Ovary (tissue), 3 donors: ENCODE results near the gene LCN2.

Experiments used
- CTCF ChIP-seq, 3 donors: fragments of 450-650 bp in 2 of 3; fragments of 200-600 bp in 1 of 3; IDR thresholded peaks; one replicate each; pipeline versions ENCODE4 v1.5.1 to v1.8.0; 2016 to 2022; ENCODE audit warnings: antibody characterized with exemption in 3 of 3, mild to moderate bottlenecking in 1 of 3
- POLR2A ChIP-seq: fragments of 450-650 bp; IDR thresholded peaks from one replicate; pipeline ENCODE4 v1.6.1; 2017; ENCODE audit warnings: antibody characterized with exemption, mild to moderate bottlenecking, moderate library complexity
- donor health status: DM: no; HTN: no; CAD: no.

- TF ChIP-seq POLR2A = no peak
- no peak for TF ChIP-seq CTCF (IDR thresholded peaks at IDR 0.05)
Measured at GRCh38 chr9:128145951-128146351, 3.3 kb upstream of the LCN2 start.
